Activated naive CD4-positive, alpha-beta T cell treated with anti-CD3 and anti-CD28 coated beads for 36 hours (primary cell): Measurements from ENCODE around the gene CEBPG. TPM values are rescaled to one million over a fixed set of nuclear protein-coding genes. Genes with fewer than 3 reads are reported as not detected.

Experiments used
- CTCF ChIA-PET: fragments of 350-600 bp; sonication (Branson Sonifier 250); formaldehyde crosslinking; loops from one replicate; lab custom pipeline; 2021; ENCODE audit warnings: antibody characterized with exemption; lab: Charles Lee
- DNase-seq: peaks from one replicate; pipeline ENCODE4 v3.0.0-alpha.2; 2020
- H3K27ac Mint-ChIP-seq: one replicate; pipeline ENCODE4 v1.8.0; 2021; ENCODE audit warnings: mild to moderate bottlenecking, mixed read lengths
- H3K27me3 Mint-ChIP-seq: one replicate; pipeline ENCODE4 v1.8.0; 2021; ENCODE audit warnings: low read depth, mixed read lengths
- H3K36me3 Mint-ChIP-seq: one replicate; pipeline ENCODE4 v1.8.0; 2021; ENCODE audit warnings: low read depth, mixed read lengths
- H3K4me1 Mint-ChIP-seq: one replicate; pipeline ENCODE4 v1.8.0; 2021; ENCODE audit warnings: low read depth, mixed read lengths
- H3K4me3 Mint-ChIP-seq: one replicate; pipeline ENCODE4 v1.8.0; 2021; ENCODE audit warnings: mild to moderate bottlenecking, moderate library complexity, mixed read lengths
- H3K9me3 Mint-ChIP-seq: one replicate; pipeline ENCODE4 v1.8.0; 2021; ENCODE audit warnings: mixed read lengths
- intact Hi-C: fragments of 100-400 bp; cut with micrococcal nuclease; formaldehyde crosslinking; loops from one replicate; pipeline ENCODE4 v1.15.1; 2023
- total RNA-seq, 2 experiments: library from RNA; stranded (reverse); gene quantifications; one replicate each; pipeline ENCODE4 v1.2.3, GENCODE V29; 2021

Gene CEBPG
- total RNA-seq = 10 to 100 TPM; 37.3 to 38.7 TPM

- Mint-ChIP-seq H3K9me3 (no peaks in the 10 kb centered on the region), H3K36me3 (peaks cover 21% of the 10 kb centered on the region), H3K4me3 (peak within 1 kb of the TSS; percentile 88), H3K4me1 (peaks cover 49% of the 10 kb centered on the region), H3K27ac (peak within 1 kb of the TSS; percentile 83), H3K27me3 (no peaks in the 10 kb centered on the region)
- DNase-seq = peak; percentile 93
- CTCF ChIA-PET = interaction anchor here (0.6 to 1.3 kb wide), 6 partner anchors 11 to 1126 kb away, joined by 3 read pairs; no protein-coding TSS in a partner anchor
- intact Hi-C loops = loop anchor here (1.0 to 10.0 kb wide), 8 partner anchors 71 to 979 kb away; partner anchors contain the start of genes CEBPA, CEP89, FAAP24 and LSM14A
Measured at GRCh38 chr19:33373453-33374235, at the start of gene CEBPG. Gene CEBPG (plus strand): TSS chr19:33373709. CDS start chr19:33379240, 5,531 bp downstream.

GRCh38 chr19:33324628-33325027 lies 48.9 kb upstream of the CEBPG start:
- CTCF ChIA-PET = interaction anchor here (0.7 kb wide), 1 partner anchor 456 kb away, joined by 4 read pairs; no protein-coding TSS in a partner anchor
- DNase-seq = no peak
- no peak overlapping the region for H3K4me3 Mint-ChIP-seq
- intact Hi-C loops = no loop called here
- no peaks in the 10 kb centered on the region for H3K4me1 Mint-ChIP-seq
- H3K36me3 Mint-ChIP-seq = no peaks in the 10 kb centered on the region
- H3K27ac Mint-ChIP-seq = no peak overlapping the region
- peaks cover 6% of the 10 kb centered on the region for H3K27me3 Mint-ChIP-seq
- peaks cover 10% of the 10 kb centered on the region for H3K9me3 Mint-ChIP-seq

- intact Hi-C loops = no loop called here
- Mint-ChIP-seq H3K9me3 (peaks cover 4% of the 10 kb centered on the region), H3K36me3 (no peaks in the 10 kb centered on the region), H3K4me3 (no peak overlapping the region), H3K4me1 (no peaks in the 10 kb centered on the region), H3K27me3 (peaks cover 8% of the 10 kb centered on the region), H3K27ac (no peak overlapping the region)
- DNase-seq = no peak
- CTCF ChIA-PET = no interaction called here
Measured at GRCh38 chr19:33325920-33326319, 47.6 kb upstream of the CEBPG start.

DNA sequence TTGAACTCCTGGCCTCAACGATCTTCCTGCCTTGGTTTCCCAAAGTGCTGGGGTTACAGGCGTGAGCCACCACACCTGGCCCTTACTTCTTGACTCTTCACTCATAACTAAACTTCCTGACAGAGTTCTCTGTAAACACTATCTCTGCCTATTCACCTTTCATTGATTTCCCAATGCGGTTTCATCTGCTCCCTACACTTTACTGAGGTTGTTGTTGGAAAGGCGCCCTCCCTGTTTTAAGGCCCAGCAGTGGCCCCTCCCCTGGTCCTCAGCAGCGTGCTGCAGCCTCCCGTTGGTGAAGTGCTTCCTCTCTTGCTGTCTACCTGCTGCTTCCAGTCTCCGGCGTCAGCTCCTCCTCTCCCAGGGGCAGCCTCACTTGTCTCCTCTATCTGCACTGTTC lies 44.4 kb upstream of the CEBPG start:
- Mint-ChIP-seq H3K36me3 (no peaks in the 10 kb centered on the region), H3K9me3 (no peaks in the 10 kb centered on the region), H3K4me3 (no peak overlapping the region), H3K27me3 (peaks cover 8% of the 10 kb centered on the region), H3K27ac (no peak overlapping the region), H3K4me1 (no peaks in the 10 kb centered on the region)
- intact Hi-C loops = no loop called here
- DNase-seq = no peak
- CTCF ChIA-PET = interaction anchor here (0.7 kb wide), 1 partner anchor 13 kb away, joined by 3 read pairs; no protein-coding TSS in a partner anchor

GRCh38 chr19:33329736-33330135 lies 43.8 kb upstream of the CEBPG start:
- DNase-seq = no peak
- no peak overlapping the region for H3K27ac Mint-ChIP-seq
- no peak overlapping the region for H3K4me3 Mint-ChIP-seq
- H3K9me3 Mint-ChIP-seq = no peaks in the 10 kb centered on the region
- no peaks in the 10 kb centered on the region for H3K36me3 Mint-ChIP-seq
- intact Hi-C loops = no loop called here
- H3K4me1 Mint-ChIP-seq = no peaks in the 10 kb centered on the region
- CTCF ChIA-PET = no interaction called here
- H3K27me3 Mint-ChIP-seq = peaks cover 8% of the 10 kb centered on the region

- H3K36me3 Mint-ChIP-seq = no peaks in the 10 kb centered on the region
- no peak for DNase-seq
- intact Hi-C loops = no loop called here
- H3K27me3 Mint-ChIP-seq = peaks cover 8% of the 10 kb centered on the region
- no peaks in the 10 kb centered on the region for H3K9me3 Mint-ChIP-seq
- CTCF ChIA-PET = interaction anchor here (0.5 kb wide), 1 partner anchor 88 kb away, joined by 3 read pairs; no protein-coding TSS in a partner anchor
- H3K4me3 Mint-ChIP-seq = no peak overlapping the region
- H3K27ac Mint-ChIP-seq = no peak overlapping the region
- H3K4me1 Mint-ChIP-seq = no peaks in the 10 kb centered on the region
Measured at GRCh38 chr19:33332248-33332647, 41.3 kb upstream of the CEBPG start.

DNA sequence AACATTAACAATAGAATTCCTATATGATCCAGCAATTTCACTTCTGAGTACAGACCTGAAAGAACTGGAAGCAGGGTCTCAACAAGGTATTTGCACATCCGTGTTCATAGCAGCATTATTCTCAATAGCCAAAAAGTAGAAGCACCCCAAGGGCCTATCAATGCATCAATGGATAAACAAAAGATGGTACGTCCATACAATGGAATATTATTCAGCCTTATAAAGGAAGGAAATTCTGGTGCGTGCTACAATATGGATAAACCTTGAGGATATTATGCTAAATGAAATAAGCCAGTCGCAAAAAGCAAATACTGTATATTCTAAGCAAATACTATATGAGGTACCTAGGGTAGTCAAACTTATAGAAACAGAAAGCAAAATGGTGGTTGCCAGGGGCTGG lies 40.4 kb upstream of the CEBPG start:
- H3K27me3 Mint-ChIP-seq = peaks cover 8% of the 10 kb centered on the region

GRCh38 chr19:33333642-33334041 lies 39.9 kb upstream of the CEBPG start:
- Mint-ChIP-seq H3K27me3 (peaks cover 9% of the 10 kb centered on the region), H3K36me3 (no peaks in the 10 kb centered on the region), H3K27ac (no peak overlapping the region), H3K4me3 (no peak overlapping the region), H3K9me3 (no peaks in the 10 kb centered on the region), H3K4me1 (no peaks in the 10 kb centered on the region)
- intact Hi-C loops = no loop called here
- CTCF ChIA-PET = no interaction called here
- DNase-seq = no peak

More for the DNA sequence above, 40.4 kb upstream of the CEBPG start:
- intact Hi-C loops = no loop called here
- Mint-ChIP-seq H3K9me3 (no peaks in the 10 kb centered on the region), H3K36me3 (no peaks in the 10 kb centered on the region), H3K4me1 (no peaks in the 10 kb centered on the region), H3K4me3 (no peak overlapping the region), H3K27ac (no peak overlapping the region)
- CTCF ChIA-PET = no interaction called here
- DNase-seq = no peak

- Mint-ChIP-seq H3K36me3 (no peaks in the 10 kb centered on the region), H3K4me3 (no peak overlapping the region), H3K27me3 (peaks cover 11% of the 10 kb centered on the region), H3K9me3 (no peaks in the 10 kb centered on the region), H3K27ac (no peak overlapping the region), H3K4me1 (no peaks in the 10 kb centered on the region)
- CTCF ChIA-PET = no interaction called here
- no peak for DNase-seq
- intact Hi-C loops = no loop called here
Measured at GRCh38 chr19:33334271-33334670, 39.2 kb upstream of the CEBPG start.

DNA sequence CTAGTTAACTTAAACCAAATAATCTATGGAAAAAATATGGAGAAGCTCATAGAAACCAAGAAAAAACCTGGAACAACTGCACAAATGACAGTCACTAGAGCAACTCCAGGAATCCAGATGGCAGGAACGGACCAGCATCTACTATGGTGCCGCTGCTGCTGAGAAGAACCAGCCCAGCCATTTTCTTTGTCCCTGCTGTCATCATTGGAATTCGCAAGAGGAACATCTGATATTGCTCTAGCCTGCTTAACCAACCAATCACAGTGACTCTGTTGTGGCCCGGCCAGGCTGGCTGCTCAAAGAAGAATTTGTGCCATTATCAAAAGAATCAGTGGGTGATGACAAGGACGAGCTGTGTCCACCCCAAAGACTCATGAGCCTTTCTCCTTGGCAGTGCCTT lies 38.1 kb upstream of the CEBPG start:
- CTCF ChIA-PET = no interaction called here
- no peak overlapping the region for H3K4me3 Mint-ChIP-seq
- no peak for DNase-seq
- no peaks in the 10 kb centered on the region for H3K36me3 Mint-ChIP-seq
- H3K27ac Mint-ChIP-seq = no peak overlapping the region
- no peaks in the 10 kb centered on the region for H3K4me1 Mint-ChIP-seq
- H3K27me3 Mint-ChIP-seq = peaks cover 7% of the 10 kb centered on the region
- no peaks in the 10 kb centered on the region for H3K9me3 Mint-ChIP-seq
- intact Hi-C loops = no loop called here

DNA sequence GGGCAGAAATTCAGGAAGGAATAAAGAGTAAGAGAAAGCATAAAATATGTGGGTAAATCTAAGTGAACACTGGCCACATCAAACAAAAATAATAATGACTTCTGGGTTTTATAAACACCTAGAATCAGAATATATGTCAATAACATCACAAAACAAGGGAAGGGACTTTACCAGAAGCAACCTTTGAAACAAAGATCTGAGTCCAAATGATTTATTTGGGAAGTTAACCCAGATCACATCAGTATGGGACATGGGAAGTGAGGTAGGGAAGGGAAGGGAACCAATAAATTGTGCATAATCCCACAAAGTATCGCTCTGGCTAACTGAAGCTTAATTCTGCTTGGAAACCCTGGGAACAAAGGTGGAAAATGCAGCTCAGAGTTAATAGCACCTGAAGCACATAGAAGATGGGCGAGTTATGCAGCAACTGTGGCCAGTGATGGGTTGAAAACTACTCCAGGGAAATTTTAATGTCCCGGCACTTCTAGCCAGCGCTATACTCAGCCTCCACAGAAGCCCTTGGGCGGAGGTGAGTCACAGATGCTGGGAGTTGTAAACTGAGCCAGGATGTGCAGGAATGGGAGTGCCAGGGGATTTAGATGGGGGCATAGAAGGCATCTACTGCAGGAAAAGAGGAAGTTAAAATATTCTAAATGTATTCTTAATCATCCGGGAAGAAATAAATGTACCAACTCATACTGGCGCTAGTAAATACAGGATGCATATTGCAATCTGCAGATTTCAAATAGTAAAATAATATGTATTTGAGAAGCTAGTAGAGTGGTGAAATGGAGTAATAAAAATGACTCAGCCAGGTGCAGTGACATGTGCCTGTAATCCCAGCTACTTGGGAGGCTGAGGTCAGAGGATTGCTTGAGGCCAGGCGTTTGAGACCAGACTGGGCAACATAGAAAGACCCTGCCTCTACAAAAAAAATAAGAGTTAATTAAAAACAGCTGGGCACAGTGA lies 34.2 kb upstream of the CEBPG start:
- Mint-ChIP-seq H3K27ac (no peak overlapping the region), H3K27me3 (peaks cover 14% of the 10 kb centered on the region), H3K9me3 (no peaks in the 10 kb centered on the region), H3K4me3 (no peak overlapping the region), H3K36me3 (no peaks in the 10 kb centered on the region), H3K4me1 (no peaks in the 10 kb centered on the region)
- CTCF ChIA-PET = no interaction called here
- no peak for DNase-seq
- intact Hi-C loops = no loop called here

GRCh38 chr19:33340991-33341390 lies 32.5 kb upstream of the CEBPG start:
- H3K27me3 Mint-ChIP-seq = peaks cover 25% of the 10 kb centered on the region
- no peak overlapping the region for H3K27ac Mint-ChIP-seq
- no peak for DNase-seq
- no peaks in the 10 kb centered on the region for H3K36me3 Mint-ChIP-seq
- H3K4me3 Mint-ChIP-seq = no peak overlapping the region
- H3K9me3 Mint-ChIP-seq = no peaks in the 10 kb centered on the region
- intact Hi-C loops = no loop called here
- CTCF ChIA-PET = no interaction called here
- no peaks in the 10 kb centered on the region for H3K4me1 Mint-ChIP-seq
